HG02840 (cell line): ENCODE data around the gene LAMC3.

ENCODE experiments used
- ATAC-seq: cut with Tn5 transposase; IDR thresholded peaks from one replicate; pipeline ENCODE4 v1.9.1; 2021; ENCODE audit warnings: mild to moderate bottlenecking, moderate library complexity, moderate number of reproducible peaks; ENCODE audit not compliant: unreplicated experiment, low FRiP score

LAMC3 gene

GRCh38 chr9:131060900-131061630 lies 52.1 kb downstream of the LAMC3 start:
- ATAC-seq = no peak

- ATAC-seq = no peak
Observed at GRCh38 chr9:131062969-131063368, 54.0 kb downstream of the LAMC3 start.

GRCh38 chr9:131065599-131065998 lies 56.6 kb downstream of the LAMC3 start:
- ATAC-seq = no peak

GRCh38 chr9:131067625-131068024 lies 58.7 kb downstream of the LAMC3 start:
- no peak for ATAC-seq

- no peak for ATAC-seq
Observed at GRCh38 chr9:131068076-131068816, 59.3 kb downstream of the LAMC3 start.

- no peak for ATAC-seq
Observed at GRCh38 chr9:131069699-131070098, 60.7 kb downstream of the LAMC3 start.

- ATAC-seq = no peak
Observed at GRCh38 chr9:131072107-131072870, 63.3 kb downstream of the LAMC3 start.

- ATAC-seq = no peak
Observed at GRCh38 chr9:131072871-131073237, 63.9 kb downstream of the LAMC3 start.

- ATAC-seq = no peak
Observed at GRCh38 chr9:131076347-131077195, 67.6 kb downstream of the LAMC3 start.

- no peak for ATAC-seq
Observed at GRCh38 chr9:131078427-131079366, 69.7 kb downstream of the LAMC3 start.

GRCh38 chr9:131080589-131080988 lies 71.6 kb downstream of the LAMC3 start:
- ATAC-seq = no peak

- no peak for ATAC-seq
Observed at GRCh38 chr9:131081868-131082267, 72.9 kb downstream of the LAMC3 start.

GRCh38 chr9:131082774-131083512 lies 74.0 kb downstream of the LAMC3 start:
- no peak for ATAC-seq

GRCh38 chr9:131084661-131085369 lies 75.8 kb downstream of the LAMC3 start:
- no peak for ATAC-seq

- ATAC-seq = no peak
Observed at GRCh38 chr9:131085370-131086122, 76.6 kb downstream of the LAMC3 start.

- no peak for ATAC-seq
Observed at GRCh38 chr9:131087354-131087893, 78.5 kb downstream of the LAMC3 start.
